ENCODE measurements around the gene NOXRED1.

The NOXRED1 gene

GRCh38 chr14:77347751-77348150, 75.6 kb downstream of the NOXRED1 start:
- in situ Hi-C loops (cut with MboI; ENCODE audit: low sequenced_read_pairs) = no loop called here

- in situ Hi-C loops (cut with MboI; ENCODE audit: low sequenced_read_pairs) = no loop called here
Observed at GRCh38 chr14:77346495-77346894, 76.8 kb downstream of the NOXRED1 start.

DNA sequence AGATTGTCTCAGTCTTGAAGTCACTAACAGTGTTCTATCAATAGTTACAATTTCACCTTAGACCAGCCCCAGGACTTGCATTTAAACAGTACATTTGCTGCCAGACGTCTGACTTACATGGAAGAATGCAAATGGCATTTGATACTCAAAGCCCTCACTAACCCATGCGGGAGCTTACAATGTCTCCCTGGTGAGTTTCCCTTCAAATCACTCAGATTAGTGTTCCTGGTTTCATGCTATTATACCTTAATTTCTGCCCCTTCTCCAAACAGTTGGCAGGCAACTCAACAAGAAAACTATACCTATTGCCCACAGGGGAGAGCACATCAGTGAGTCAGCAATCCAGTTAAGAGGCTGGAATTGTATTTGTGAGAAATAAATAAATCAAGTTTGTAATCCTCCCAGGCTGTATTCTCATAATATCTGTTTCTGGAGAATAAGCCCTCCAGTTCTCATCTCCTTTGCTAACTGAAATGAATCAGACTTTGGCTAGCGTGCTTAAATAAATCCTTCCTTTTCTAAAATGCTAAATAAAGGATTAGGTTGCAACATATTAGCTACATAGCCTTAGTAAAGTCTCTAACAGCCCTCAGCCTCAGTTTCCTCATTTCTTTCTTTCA, 78.8 kb downstream of the NOXRED1 start:
- in situ Hi-C loops (cut with MboI; ENCODE audit: low sequenced_read_pairs) = no loop called here

All from HL-60/S4 treated with phorbol 12-myristate 13-acetate at 8.2 ng/mL for 4 days and 3 days (cell line).